Ovary (tissue), 9 donors: ENCODE measurements around the gene NEDD4L. TPM values are rescaled to one million over a fixed set of nuclear protein-coding genes. Genes with fewer than 3 reads are reported as not detected.

Source experiments
- DNase-seq, 5 donors: peaks; one replicate each; pipeline ENCODE4 v3.0.0-alpha.2; 2019 to 2020
- H3K27ac ChIP-seq, 2 donors: fragments of 200-600 bp; one replicate each; pipeline versions ENCODE4 v1.5.1 to v1.8.0; 2019 to 2022
- H3K27me3 ChIP-seq: fragments of 200-600 bp; one replicate; pipeline ENCODE4 v1.8.0; 2022
- H3K36me3 ChIP-seq: fragments of 200-600 bp; sonication (generic); one replicate; pipeline ENCODE4 v1.5.1; 2019
- H3K4me1 ChIP-seq: one replicate; pipeline ENCODE4 v1.8.1; 2013; ENCODE audit warnings: mild to moderate bottlenecking, moderate library complexity; ENCODE audit not compliant: insufficient read depth
- H3K4me3 ChIP-seq: fragments of 200-600 bp; sonication (generic); one replicate; pipeline ENCODE4 v1.5.1; 2017
- H3K9me3 ChIP-seq, 2 donors: fragments of 200-600 bp in 1 of 2; sonication (generic) in 1 of 2; one replicate each; pipeline versions ENCODE4 v1.5.1 to v1.8.1; 2013 to 2019; ENCODE audit warnings: mild to moderate bottlenecking in 1 of 2, moderate library complexity in 1 of 2
- EP300 ChIP-seq: sonication (generic); formaldehyde crosslinking; IDR thresholded peaks from one replicate; pipeline ENCODE4 v1.6.1; 2017; ENCODE audit warnings: antibody characterized with exemption
- POLR2A ChIP-seq: fragments of 450-650 bp; IDR thresholded peaks from one replicate; pipeline ENCODE4 v1.6.1; 2017; ENCODE audit warnings: antibody characterized with exemption, mild to moderate bottlenecking, moderate library complexity
- WGBS, 3 donors: extraction: QIAGEN DNeasy Blood & Tissue Kit in 1 of 3; methylation state at CpG; one replicate each; pipeline versions ENCODE4 v1.1.5 to v1.1.7; 2013 to 2017; 5-methylcytosine and 5-hydroxymethylcytosine counted together
- intact Hi-C, 4 donors: fragments of 100-400 bp; cut with DNase I; formaldehyde crosslinking; loops; one replicate each; pipeline versions ENCODE4 v1.11.0 to v1.15.1; 2022 to 2023
- polyA plus RNA-seq, 2 donors: library from polyadenylated mRNA; stranded (reverse); fragments of 200-250 nt in 1 of 2; fragments of 350-450 nt in 1 of 2; fragmentation: Illumina TruSeq in 1 of 2; extraction: RNeasy Lipid Tissue Mini Kit (QIAGEN cat#74804) in 1 of 2; gene quantifications; one replicate each; pipeline ENCODE4 v1.2.3, GENCODE V29; 2013 to 2014
- total RNA-seq, 7 donors: library from RNA; depleted of rRNA in 2 of 7; stranded (reverse); fragments of >200 nt in 2 of 7; fragmentation: NEBNext Ultra II Directional in 3 of 7; extraction: Animal tissue kit (Norgen Biotek cat#: 25700) in 3 of 7; gene quantifications; one replicate each; pipeline versions ENCODE4 v1.1.0 to v1.2.4, GENCODE V29; 2016 to 2023
- TF ChIP-seq, protein P1 (sequence below), 3 donors: fragments of 450-650 bp in 2 of 3; fragments of 200-600 bp in 1 of 3; IDR thresholded peaks; one replicate each; pipeline versions ENCODE4 v1.5.1 to v1.8.0; 2016 to 2022; ENCODE audit warnings: antibody characterized with exemption in 3 of 3, mild to moderate bottlenecking in 1 of 3
- donor health status: DM: no; HTN: no; CAD: no; lungs with moderate emphysema.
- donor health status: DM: no; HTN: no; CAD: no.
- donor health status: Bipolar disorder and iron deficiency.
- donor health status: DM: yes; HTN: yes; CAD: no.
- donor health status: DM: no; HTN: no; CAD: no.
- donor health status: DM: yes; HTN: yes; CAD: no.

Gene NEDD4L
- total and polyA plus RNA-seq, 9 donors, result 11.0 to 75.2 (median 18.2) TPM

DNA sequence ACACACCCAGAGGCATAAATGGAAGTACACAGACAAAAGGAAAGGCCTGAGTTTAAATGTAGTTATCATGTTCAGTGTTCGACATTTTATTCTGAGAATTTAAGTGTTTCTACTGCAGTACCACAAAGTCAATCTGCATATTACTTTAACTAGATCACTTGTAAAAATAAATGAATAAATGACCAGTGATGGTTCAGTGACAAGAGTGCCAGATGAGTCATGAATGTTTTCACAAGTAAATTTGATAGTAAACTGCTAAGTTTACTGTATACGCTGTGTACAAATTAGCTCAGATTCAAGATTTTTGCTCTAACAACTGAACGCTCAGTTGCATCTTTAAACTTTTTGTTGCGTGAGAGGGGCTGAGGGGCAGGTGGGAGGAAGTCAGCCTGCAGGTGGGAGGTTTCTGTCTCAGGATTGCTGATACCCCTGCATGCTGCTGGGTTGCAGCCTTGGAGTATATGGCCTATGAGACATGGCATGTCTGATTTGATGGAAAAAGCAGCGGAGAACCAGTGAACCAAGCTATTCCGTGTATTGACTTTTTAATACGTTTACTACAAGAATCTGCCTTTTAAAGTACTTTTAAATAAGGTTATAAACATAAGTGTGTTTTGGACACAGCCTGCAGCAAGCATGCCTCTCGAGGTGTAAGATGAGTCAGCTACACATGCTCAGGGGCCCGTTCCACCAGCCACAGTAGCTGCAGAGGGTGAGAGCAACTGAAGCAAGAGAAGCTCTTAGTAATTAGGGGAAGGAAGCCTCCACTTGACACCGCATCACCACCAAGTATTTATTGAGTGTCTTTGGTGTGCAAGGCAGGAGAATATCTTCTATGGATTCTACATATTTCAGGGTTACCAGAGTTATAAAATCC, 245.1 kb downstream of the NEDD4L start:
- H3K27me3 ChIP-seq, result no peaks in the 10 kb centered on the region
- no peak overlapping the region for H3K27ac ChIP-seq
- intact Hi-C loops, result no loop called here
- TF ChIP-seq, protein P1, sequence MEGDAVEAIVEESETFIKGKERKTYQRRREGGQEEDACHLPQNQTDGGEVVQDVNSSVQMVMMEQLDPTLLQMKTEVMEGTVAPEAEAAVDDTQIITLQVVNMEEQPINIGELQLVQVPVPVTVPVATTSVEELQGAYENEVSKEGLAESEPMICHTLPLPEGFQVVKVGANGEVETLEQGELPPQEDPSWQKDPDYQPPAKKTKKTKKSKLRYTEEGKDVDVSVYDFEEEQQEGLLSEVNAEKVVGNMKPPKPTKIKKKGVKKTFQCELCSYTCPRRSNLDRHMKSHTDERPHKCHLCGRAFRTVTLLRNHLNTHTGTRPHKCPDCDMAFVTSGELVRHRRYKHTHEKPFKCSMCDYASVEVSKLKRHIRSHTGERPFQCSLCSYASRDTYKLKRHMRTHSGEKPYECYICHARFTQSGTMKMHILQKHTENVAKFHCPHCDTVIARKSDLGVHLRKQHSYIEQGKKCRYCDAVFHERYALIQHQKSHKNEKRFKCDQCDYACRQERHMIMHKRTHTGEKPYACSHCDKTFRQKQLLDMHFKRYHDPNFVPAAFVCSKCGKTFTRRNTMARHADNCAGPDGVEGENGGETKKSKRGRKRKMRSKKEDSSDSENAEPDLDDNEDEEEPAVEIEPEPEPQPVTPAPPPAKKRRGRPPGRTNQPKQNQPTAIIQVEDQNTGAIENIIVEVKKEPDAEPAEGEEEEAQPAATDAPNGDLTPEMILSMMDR (IDR thresholded peaks at IDR 0.05), result no peak
- no peak for TF ChIP-seq EP300
- no peak for TF ChIP-seq POLR2A
- H3K36me3 ChIP-seq, result no peaks in the 10 kb centered on the region
- no peaks in the 10 kb centered on the region for H3K4me1 ChIP-seq
- H3K9me3 ChIP-seq, result no peaks in the 10 kb centered on the region
- WGBS, 3 donors, result 84 to 87% (median 86%) methylated on average over 10 of the region's 10 CpGs
- no peak for DNase-seq
- no peak overlapping the region for H3K4me3 ChIP-seq

DNA sequence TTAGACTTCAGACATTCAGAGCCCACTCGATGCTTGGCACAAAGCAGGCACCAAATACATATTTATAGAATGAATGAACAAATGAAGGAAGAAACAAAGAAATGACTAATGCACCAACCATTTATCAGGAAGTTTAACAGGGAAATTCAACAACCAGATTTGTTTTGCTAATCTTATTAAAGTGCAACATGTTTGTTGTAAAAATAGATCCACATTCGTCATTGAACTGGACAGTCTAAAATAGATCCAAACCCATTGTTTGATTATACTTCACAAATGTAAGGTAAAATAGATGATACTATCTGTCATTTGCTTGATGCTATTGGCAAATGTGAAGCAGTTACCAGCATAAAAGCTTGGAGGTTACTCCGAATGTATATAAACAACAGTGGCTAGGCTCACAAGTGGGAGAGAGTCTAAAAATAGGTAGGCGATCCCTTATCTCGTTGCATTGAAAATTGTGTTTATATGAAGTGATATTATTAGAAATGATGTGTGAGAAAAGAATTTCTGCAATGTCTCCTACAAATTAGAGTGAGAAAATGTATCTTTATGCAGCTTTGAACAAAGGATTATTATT, 246.2 kb downstream of the NEDD4L start:
- no peaks in the 10 kb centered on the region for H3K9me3 ChIP-seq
- H3K4me3 ChIP-seq, result no peak overlapping the region
- no peak for TF ChIP-seq POLR2A
- TF ChIP-seq, protein P1 (IDR thresholded peaks at IDR 0.05), result no peak
- TF ChIP-seq EP300, result no peak
- no peak for DNase-seq
- intact Hi-C loops, result no loop called here
- H3K4me1 ChIP-seq, result no peaks in the 10 kb centered on the region
- no peak overlapping the region for H3K27ac ChIP-seq
- WGBS, 3 donors, result 20 to 37% (median 24%) methylated on average over 5 of the region's 5 CpGs
- H3K36me3 ChIP-seq, result no peaks in the 10 kb centered on the region
- H3K27me3 ChIP-seq, result no peaks in the 10 kb centered on the region

DNA sequence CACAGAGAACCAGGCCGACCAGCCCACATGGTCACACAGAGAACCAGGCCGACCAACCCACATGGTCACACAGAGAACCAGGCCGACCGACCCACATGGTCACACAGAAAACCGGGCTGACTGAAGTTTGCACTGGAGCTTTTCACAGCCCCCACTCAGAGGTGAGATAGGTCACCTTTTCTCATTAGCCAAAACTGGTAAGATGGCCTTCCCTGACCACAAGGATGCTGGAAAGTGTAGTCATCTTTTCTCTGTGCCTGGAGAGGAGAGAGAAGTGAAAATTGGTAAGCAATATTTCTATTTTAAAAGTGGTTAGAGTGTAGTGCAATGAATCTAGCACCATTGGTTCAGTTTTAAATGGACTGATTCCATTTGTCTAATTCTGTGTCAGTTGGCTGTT, 247.1 kb downstream of the NEDD4L start:
- WGBS, 3 donors, result 96% methylated on average over 5 of the region's 5 CpGs
- H3K4me1 ChIP-seq, result no peaks in the 10 kb centered on the region
- no peaks in the 10 kb centered on the region for H3K27me3 ChIP-seq
- no peak for DNase-seq
- TF ChIP-seq, protein P1 (IDR thresholded peaks at IDR 0.05), result no peak
- no peak for TF ChIP-seq EP300
- TF ChIP-seq POLR2A, result no peak
- H3K9me3 ChIP-seq, result no peaks in the 10 kb centered on the region
- no peak overlapping the region for H3K27ac ChIP-seq
- H3K36me3 ChIP-seq, result no peaks in the 10 kb centered on the region
- no peak overlapping the region for H3K4me3 ChIP-seq
- intact Hi-C loops, result no loop called here

DNA sequence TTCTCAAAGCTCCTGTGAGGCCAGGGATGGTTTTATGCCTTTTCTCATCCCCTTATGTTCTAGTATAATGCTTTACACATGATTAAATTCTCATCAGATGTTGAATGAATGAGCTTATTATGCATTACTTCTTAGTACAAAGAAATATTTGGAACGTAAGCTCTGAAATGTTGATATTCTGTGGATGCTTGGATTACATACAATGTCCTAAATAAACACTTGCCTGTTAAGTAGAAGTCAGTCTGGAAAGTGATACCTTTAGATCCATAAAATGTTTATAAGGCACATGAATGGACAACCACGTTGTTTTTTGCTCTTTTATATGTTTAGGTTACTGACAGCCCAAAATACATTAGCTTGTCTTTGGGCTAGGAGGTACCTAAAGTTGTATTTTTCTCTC, 248.6 kb downstream of the NEDD4L start:
- TF ChIP-seq POLR2A (no peak), EP300 (no peak)
- TF ChIP-seq, protein P1 (IDR thresholded peaks at IDR 0.05), result no peak
- WGBS, 3 donors, result 77 to 89% (median 81%) methylated on average over 2 of the region's 2 CpGs
- no peaks in the 10 kb centered on the region for H3K4me1 ChIP-seq
- no peaks in the 10 kb centered on the region for H3K27me3 ChIP-seq
- H3K36me3 ChIP-seq, result no peaks in the 10 kb centered on the region
- intact Hi-C loops, result no loop called here
- H3K9me3 ChIP-seq, result no peaks in the 10 kb centered on the region
- H3K4me3 ChIP-seq, result no peak overlapping the region
- no peak overlapping the region for H3K27ac ChIP-seq
- DNase-seq, result no peak
